ENCODE results near the gene BAAT.
"Not testable (repeated sequence)": the region's sequence is repeated elsewhere in the genome, so short reads cannot be mapped to it uniquely, and the experiment has no call there.

The BAAT gene

DNA sequence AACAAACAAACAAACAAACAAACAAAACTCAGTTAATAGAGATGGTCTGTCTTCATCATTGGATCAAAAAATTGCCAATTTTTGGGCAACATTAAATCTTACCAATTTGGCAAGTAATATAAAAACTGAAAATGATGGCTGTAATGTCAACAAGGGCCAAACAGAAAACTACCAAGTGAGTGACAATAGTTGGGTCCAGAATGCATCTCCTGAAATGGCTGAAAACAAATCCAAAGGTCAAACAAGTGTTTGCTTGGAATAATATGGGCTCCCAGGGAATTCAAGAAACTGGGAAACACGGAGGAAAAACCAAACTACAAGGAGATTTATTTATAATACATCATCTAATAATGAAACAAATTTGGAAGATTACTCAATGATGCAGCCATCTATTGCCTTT, 25.1 kb downstream of the BAAT start:
- no peak for FAIRE-seq

DNA sequence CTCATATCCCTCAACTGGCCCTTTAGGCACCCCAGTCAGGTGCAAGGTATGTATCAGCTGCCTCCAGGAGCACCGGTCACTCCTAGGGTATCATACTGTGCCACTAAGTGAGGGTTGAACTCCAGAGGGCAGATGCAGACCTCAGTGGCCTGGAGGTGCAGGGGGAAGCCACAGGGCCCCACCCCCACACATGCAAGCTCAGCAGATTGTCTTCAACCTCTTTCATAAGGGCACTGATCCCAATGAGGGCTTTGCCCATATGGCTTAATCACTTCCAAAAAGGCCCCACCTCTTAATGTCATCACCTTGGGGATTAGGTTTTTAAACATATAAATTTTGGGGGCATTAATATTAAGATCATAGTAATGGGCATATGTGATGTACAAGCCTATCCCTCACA, 28.2 kb downstream of the BAAT start:
- no peak for FAIRE-seq

DNA sequence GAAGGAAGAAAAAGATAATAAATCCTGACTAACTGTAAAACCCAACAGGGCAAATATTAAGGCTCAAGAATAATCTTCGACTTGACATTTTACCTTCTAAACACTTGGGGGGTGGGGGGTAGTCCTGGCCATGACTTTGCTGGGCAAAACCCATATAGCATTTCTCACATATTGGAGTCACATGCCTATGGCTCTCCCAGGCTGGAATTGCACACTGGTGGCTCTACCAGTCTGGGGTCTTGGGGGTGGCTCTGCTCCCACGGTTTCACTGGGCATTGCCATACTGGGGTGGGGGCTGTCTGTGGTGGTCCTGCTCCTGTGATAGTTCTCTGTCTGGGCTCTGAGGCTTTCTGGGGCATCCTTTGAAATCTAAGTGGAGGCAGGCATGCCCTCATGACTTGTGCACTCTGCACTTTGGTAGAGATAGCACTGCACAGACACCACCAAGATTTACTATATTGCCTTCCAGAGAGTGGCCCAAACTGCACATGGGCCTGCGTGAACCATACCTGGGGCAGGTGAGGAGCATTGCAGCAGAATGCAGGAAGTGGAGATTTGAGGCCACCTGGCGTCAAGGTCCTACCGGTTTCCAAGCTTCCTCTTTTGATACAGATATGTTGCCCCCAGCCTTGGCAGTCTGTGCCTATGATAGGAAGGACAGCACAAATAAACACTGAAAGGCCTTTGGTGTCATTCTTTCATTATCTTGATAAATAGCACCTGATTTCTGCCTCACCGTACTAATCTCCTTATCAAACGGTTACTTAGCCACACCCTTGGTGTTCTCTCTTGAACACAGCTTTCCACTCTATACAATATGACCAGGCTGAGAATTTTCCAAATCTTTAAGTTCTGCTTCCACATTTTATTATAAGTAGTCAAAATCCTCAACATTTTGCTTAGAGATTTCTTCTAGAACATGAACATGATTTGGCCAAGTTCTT, 29.8 kb downstream of the BAAT start:
- no peak for FAIRE-seq

DNA sequence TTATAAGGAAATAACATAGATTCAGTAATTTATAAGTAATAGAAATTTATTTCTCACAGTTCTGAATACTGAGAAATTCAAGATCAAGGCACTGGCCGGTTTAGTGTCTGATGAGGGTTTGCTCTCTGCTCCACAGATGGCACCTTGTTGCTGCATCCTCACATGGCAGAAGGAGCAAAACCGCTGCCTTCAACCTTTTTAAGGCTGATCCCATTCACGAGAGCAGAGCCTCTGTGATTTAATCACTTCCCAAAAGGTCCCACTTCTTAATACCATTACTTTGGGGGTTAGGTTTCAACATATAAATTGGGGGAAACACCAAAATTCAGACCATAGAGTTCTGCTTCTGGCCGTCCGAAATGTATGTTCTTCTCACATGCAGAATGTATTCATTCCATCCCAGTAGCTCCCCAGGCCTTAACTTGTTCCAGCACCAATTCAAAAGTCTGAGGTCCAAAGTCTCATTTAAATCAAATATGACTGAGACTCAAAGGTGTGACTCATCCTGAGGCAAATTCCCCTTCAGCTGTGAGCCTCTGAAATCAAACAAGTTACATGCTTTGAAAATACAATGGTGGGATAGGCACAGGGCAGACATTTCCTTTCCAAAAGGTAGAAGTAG, 30.6 kb downstream of the BAAT start:
- FAIRE-seq = no peak

DNA sequence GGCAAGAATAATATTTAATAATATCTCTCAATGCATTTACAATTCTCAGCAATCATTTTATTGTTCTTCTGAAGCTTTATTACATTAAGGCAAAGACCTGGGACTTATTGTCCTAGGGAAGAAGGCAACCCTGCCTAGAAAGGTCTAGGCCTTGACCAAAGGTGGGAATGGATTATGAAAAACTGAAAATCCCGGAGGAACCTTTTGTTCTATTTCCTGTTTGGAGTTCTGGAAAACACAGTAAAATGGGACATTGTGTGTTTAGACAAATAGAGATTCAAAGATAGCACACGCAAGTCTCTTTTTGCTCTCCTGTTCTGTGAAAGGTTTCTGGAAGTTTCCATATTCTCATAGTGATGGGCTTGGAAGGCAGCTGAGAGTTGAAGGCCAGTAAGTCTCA, 31.1 kb downstream of the BAAT start:
- FAIRE-seq = no peak

DNA sequence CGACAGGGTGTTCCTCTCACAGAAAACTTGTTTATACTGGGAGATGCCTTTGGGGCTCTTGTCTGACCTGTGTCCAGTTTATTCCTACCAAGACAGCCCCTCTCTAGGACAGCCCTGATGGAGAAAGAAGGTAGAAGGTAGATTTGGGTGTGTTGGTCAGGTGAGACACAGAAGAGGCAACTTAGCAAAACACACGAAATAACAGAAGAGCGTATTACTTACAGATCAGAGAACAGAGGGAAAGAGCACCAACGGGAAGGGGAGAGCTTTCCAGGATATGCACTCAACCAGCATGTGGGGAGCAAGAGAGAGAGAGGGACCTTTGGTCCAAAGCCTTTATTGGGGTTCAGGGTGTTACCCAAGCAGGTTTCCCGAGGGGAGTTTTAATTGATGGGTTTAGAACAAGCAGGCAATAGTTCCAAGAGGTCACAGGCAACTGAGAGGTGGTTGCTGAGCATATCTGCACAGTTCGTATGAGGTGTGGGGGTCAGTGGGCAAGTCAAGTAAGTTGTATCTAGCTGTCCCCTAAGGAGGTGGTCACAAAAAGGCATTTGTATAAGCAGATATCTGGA, 31.8 kb downstream of the BAAT start:
- no peak for FAIRE-seq

DNA sequence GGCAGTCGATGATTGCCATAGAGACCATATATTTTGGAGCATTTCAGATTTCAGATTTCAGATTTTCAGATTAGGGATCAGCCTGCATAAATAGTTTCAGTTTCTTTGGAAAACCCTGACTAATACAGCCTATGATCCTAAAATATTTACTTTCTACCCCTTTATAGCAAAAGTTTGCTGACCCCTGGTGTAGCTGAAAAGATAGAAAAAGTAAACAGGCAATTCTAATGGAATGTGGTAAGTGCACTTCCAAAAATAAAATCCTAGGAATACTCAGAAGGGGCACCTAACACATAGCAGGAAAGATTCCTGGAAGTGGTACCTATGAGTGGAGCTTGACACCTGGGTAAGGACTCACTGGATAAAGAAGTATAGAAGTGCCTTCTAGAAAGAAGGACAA, 34.5 kb downstream of the BAAT start:
- no peak for FAIRE-seq

DNA sequence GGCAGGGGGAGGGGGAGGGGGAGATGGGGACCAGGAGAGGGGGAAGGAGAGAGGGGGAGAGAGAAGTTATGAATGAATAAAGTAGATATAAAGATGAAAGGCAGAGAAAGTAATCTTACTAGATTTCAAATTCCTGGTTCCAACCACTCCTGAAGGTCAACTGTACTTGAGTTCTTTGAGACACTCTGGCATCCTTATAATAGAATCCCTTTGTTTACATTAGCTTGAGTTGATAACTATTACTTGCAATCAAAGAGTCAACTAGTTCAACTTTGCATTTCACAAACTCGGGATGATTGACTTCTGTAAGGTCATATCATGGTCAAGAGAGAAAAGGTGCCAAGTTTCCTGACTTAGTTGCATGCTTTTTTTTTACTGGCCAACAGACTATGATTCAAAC, 42.2 kb downstream of the BAAT start:
- no peak for FAIRE-seq

DNA sequence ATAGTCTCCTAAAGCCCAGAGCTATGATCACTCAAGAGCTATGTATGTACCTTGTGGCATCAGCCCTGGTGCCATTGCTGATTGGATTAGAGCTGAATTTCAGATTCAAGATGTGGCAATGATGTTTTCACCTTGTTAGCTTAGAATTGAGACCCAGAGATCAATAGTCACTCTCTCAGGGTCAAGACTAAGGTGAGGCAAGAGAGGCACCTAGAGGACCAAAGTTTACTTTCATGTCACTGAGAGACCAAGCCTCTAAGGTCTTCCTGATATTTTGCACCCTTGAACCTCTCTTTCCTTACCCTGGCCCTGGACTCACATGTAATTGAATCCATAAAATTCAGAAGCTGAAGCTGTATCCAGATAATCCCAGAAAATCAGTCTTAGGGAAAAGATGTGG, 42.8 kb downstream of the BAAT start:
- no peak for FAIRE-seq

DNA sequence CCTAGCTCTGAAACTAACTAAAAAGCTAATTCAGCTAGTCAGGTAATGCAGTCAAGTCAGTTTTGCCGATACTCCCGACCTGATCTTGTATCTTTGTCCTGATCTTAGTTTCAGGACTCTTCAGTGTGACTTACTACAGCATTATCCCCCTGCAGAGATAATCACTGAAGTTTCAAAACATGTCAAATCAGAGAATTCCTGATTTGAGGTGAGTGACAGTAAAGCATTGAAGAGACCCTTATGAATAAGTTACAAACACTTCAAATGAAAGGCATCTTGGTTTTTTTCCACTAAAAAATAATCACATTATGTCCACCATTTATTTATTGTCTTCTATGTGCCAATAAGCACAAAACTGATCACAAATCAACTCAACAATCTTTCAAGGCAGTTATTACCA, 47.6 kb downstream of the BAAT start:
- FAIRE-seq = no peak

DNA sequence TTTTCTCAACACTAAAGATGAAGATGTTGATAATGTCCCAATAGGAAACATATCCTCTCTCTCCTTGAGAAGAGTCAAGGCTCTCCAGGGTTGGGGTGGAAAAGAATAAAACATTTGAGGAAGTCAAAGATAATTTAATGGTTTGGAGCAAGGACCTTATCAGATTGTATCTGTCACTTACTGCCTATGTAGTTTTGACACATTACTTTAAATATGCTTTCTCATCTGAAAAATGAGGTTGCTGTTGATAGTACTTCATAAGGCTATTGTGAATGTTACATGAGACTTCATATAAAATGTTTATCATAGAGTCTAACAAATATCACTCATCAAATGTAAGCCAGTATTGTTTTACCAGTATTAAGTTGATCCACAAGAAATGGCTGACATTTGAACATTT, 48.7 kb downstream of the BAAT start:
- FAIRE-seq = no peak

DNA sequence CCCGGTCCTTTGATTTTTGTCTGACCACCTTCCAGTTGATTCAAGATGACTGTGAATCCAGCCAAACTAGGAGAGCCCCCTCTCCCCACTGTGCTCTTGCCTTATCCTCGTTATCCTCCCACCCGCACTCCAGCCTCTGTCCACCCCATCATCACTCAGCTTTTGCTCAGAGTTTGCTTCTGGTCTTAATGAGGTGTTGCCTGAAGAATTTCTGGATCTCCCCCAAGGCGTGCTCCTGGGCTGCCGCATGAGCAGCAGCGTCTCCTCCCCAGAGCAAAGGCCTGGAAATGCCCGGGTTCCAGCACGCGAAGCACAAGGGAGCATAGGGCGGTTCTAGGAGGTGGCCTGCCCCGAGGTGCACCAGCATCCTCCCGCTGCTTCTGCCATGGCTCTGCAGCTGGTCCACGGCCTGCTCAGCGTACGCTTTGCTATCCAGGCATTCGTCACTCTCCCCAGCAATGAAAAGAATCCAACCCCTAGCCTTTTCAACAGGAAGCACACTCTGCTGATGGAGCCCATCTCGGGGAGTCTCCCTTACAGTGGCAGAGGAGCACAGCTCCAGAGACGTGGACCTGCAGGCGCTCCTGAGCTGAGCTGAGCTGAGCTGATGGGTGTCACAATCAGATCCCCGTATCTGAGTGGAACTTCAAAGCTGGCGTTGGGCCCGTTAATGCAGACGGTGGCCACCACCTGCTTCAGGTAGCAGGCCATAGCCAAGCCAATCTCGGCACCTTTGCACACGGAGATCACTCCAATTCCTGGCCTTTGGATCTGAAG, 50.7 kb downstream of the BAAT start:
- FAIRE-seq = no peak

DNA sequence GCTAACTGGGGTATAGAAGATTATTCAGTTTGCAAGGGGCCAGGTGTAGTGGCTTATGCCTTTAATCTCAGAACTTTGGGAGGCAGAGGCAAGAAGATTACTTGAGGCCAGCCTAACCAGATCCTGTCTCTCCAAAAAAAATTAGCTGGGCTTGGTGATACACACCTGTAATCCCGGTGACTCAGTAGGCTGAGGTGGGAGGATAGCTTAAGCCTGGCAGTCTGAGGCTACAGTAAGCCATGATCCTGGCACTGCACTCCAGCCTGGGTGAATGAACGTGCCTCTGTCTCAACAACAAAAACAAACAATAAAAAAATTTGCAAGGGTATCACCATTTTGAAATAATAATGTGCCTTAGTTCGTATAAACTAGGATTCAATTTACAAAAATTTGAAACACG, 51.3 kb downstream of the BAAT start:
- no peak for FAIRE-seq

DNA sequence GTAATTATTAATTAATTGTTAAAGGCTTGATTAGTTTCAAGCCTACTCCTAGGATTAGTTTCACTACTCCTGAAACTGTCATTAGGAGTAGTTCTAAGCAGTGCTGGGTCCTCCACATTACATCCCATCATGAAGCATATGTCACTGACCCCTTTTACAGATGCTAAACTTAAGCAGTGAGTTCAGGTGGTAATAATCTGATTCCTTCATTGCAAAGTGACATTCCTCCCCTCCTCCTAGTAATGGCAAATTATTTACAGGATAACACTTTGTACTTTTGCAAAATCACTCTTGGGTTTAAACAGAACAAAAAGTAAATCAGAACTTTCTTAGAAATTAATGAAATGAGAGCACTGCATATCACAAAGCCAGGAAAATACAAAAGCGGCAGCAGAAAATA, 52.4 kb downstream of the BAAT start:
- FAIRE-seq = no peak

DNA sequence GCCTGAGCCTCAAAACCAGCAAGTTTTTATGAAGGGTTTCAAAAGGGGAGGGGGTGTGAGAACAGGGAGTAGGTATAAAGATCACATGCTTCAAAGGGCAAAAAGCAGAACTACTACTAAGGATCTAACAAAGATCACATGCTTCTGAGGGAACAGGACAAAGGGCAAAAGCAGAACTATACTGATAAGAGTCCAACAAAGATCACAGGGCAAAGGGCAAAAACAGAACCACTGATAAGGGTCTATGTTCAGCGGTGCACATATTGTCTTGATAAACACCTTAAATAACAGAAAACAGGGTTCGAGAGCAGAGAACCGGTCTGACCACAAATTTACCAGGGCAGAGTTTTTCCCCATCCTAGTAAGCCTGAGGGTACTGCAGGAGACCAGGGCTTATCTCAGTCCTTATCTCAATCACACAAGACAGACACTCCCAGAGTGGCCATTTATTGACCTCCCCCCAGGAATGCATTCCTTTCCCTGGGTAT, 57.3 kb downstream of the BAAT start:
- FAIRE-seq = not testable (repeated sequence)

DNA sequence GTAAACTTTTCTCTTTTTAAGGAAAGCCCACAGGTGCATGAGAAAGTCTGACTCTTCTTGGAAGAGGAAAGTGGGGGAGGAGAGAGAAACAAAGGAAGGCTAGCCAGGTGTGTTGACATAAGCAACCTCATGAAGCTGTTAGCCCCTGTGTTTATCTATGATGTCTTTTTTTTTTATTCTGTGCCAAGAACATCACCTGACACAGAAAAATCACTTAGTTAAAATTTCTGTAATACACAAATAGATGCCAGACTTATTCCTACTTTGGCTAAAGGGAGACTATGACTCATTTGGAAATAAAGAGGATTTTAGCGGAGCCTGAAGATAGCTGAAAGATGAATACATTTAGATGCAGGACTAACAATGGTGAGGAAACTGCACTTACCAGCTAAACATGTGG, 58.3 kb downstream of the BAAT start:
- FAIRE-seq = no peak

DNA sequence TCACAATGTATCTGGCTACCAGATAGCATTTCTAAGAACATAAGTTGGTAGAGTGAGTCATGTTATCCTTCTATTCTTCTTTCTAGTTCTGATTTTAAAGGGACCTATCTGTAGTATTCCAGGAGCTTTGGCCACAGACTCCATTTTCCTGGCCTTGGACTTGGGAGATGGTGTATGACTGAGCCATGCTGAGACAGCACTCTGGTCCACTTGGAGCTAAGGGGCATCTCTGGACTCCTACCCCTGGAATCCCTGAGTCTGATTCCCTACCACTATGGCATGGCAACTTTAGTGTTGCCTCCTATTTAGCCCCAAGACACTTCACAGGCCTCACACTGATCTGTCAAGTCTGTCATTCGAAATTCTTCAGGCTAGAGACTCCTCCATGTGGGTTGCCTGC, 58.8 kb downstream of the BAAT start:
- no peak for FAIRE-seq

DNA sequence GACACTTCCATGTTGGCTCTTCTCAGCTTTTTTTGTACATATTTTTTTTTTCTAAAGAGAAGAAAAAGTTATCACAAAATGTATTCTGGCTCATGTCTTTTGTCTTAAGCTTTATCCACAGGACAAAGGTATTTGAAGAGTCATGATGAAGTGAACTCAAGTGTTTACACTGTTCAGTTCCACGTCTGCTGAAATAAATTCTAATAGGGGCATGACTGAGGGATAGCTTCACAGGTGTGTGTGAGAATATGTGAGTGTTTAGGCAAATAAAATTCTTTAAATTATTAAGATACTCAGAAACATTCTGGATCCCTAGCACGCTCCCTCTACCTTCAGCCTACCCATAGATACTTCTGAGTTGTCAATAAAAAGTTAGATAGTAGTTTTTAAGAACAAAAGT, 59.8 kb downstream of the BAAT start:
- no peak for FAIRE-seq

DNA sequence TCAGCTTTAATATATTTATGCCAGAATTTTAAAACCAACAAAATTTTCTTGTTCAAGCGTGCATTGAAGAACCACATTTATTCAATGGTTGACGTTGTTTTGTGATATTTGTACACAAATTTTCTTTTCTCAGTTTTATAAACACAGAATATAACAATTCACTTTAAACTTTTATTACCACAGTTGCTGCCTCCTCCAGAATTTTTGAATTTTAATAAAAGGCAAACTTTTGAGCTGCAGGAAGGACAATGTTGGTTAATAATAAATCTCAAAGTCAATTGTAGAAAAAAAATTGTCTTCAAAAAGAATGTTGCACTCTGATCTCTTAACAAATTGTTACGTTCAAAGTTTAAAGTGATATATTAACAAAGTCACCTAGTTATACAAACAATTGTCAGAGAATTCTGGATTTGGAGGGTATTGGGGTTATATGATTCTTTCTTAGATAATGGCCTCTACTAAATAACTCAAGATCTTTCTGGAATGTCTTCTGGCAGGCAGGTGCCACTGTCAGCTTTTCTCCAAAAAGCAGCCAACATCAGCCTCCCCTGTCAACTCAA, 60.5 kb downstream of the BAAT start:
- FAIRE-seq = no peak

DNA sequence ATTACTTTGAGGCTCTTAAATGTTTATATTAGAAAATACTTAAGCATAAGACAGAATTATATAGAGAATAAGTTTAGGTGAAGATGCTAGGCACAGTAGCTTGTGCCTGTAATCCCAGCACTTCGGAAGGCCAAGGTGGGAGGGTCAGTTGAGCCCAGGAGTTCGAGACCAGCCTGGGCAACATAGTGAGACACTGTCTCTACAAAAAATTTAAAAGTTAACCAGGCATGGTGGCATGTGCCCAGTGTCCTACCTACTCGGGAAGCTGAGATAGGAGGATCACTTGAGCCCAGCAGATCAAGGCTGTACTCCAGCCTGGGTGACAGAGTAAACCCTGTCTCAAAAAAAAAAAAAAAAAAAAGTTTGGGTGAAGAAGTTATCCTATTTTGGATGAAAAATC, 61.7 kb downstream of the BAAT start:
- no peak for FAIRE-seq

DNA sequence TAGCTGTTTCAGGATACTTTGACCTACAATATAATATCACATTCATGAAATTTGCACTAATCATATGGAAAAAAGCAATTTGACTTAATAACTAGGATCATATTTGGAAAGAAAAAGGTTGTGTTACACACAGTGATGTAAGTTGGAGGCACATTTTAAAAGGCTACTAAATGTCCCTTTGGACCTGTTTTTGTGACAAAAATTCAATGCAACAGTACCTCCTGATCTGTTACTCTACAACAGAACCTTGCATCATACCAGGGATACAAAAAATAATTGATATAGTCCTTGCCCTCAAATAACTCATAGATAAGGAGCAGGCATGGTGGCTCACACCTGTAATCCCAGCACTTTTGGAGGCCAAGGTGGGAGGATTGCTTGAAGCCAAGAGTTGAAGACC, 67.1 kb downstream of the BAAT start:
- no peak for FAIRE-seq

DNA sequence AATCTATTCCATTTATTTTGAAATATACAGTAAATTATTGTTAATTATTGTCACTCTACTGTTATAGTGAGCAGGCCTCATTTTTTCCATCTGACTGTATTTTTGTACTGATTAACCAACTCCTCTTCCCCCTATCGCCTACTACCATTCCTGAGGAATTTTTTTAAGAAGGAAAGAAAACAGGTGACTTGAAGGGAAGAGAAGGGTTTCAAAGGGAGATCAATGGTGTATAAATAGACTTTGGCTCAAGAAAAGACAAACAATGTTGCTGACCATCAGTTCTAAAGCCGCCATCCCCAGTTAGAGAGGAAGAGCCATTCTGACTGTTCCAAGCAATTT, 69.7 kb downstream of the BAAT start:
- FAIRE-seq = no peak

DNA sequence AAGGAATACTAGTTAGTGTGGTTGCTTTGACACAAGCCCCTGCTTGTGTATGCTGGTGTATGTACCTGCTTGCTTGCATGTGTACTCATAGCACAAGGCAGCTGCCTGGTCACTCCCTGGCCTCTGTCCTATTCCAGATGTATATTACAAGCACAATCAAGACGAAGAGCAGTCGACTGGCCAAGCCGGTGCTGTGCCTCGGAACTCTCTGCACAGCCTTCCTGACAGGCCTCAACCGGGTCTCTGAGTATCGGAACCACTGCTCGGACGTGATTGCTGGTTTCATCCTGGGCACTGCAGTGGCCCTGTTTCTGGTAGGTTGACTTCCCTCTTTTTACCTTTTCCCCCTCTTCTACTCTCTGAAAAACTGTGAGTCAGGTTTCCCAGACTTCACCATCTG, 72.1 kb downstream of the BAAT start:
- no peak for FAIRE-seq

Measured in TTC549 (cell line).